ENCODE results near the gene IGSF21. TPM values are rescaled to one million over a fixed set of nuclear protein-coding genes. Genes with fewer than 3 reads are reported as not detected.

IGSF21 gene
- total RNA-seq, 2 donors from 2014 or later: 0.37 to 0.40 TPM

DNA sequence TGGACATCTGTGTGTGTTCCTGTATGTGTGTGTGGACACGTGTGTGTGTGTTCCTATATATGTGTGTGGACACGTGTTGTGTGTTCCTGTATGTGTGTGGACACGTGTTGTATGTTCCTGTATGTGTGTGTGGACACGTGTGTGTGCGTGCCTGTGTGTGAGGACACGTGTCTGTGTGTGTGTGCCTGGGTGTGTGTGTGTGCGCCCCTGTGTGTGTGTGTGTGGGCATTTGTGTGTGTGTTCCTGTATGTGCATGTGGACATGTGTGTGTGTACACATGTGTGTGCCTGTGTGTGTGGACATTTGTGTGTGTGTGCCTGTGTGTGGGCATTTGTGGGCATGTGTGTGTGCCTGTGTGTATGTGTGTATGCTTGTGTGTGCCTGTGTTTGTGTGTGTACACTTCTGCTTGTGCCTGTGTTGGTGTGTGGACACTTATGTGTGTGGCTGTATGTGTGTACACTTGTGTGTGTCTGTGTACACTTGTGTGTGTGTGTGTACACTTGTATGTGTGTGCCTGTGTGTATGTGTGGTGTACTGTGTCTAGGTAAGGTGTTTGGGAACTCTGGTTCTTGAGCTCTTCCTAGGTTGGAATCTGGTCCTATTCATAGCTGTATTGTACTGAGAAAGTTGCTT, 3.7 kb upstream of the IGSF21 start:
- TF ChIP-seq CTCF (IDR thresholded peaks at IDR 0.05): no peak
- no peak overlapping the region for H3K9ac ChIP-seq (ENCODE audit: low read depth in 2 of 2, low read length in 2 of 2)
- H3K27me3 ChIP-seq: peaks cover 21% of the 10 kb centered on the region
- no peak overlapping the region for H3K4me3 ChIP-seq
- H3K9me3 ChIP-seq: no peaks in the 10 kb centered on the region
- no peaks in the 10 kb centered on the region for H3K4me1 ChIP-seq
- no peak for DNase-seq
- intact Hi-C loops (cut with DNase I): loop anchor here (5.0 kb wide), 2 partner anchors 122 to 182 kb away; no protein-coding TSS in a partner anchor
- H3K36me3 ChIP-seq: no peaks in the 10 kb centered on the region
- no peak overlapping the region for H3K27ac ChIP-seq

GRCh38 chr1:18104546-18105100, 3.0 kb upstream of the IGSF21 start:
- Histone ChIP-seq H3K27ac (no peak overlapping the region), H3K4me3 (no peak overlapping the region), H3K36me3 (no peaks in the 10 kb centered on the region), H3K9ac (ENCODE audit: low read depth in 2 of 2, low read length in 2 of 2) (no peak overlapping the region), H3K4me1 (no peaks in the 10 kb centered on the region), H3K27me3 (peaks cover 28% of the 10 kb centered on the region), H3K9me3 (no peaks in the 10 kb centered on the region)
- intact Hi-C loops (cut with DNase I): loop anchor here (5.0 kb wide), 2 partner anchors 122 to 182 kb away; no protein-coding TSS in a partner anchor
- no peak for DNase-seq
- TF ChIP-seq CTCF (IDR thresholded peaks at IDR 0.05): no peak

DNA sequence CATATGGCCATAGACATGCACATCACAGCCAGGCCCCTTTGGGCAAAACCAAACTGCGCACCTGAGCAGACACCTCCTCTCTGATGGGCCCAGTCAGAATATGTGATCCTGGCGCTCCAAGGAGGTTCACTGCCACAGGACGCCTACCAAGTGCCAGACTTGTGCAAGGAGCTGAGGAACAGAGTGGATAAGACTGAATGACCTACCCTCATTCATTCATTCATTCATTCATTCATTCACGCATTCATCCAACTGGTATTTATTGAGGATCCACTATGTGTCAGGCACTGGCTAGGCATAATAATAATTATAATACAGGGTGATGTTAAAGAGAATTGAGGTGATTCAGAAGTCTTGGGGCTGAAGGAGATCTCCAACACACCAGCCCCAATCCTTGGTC, 2.4 kb upstream of the IGSF21 start:
- Histone ChIP-seq H3K9me3 (no peaks in the 10 kb centered on the region), H3K27me3 (peaks cover 34% of the 10 kb centered on the region), H3K4me1 (peaks cover under 1% of the 10 kb centered on the region), H3K4me3 (no peak overlapping the region), H3K9ac (ENCODE audit: low read depth in 2 of 2, low read length in 2 of 2) (no peak overlapping the region), H3K36me3 (no peaks in the 10 kb centered on the region), H3K27ac (no peak overlapping the region)
- DNase-seq: no peak
- no peak for TF ChIP-seq CTCF (IDR thresholded peaks at IDR 0.05)
- intact Hi-C loops (cut with DNase I): no loop called here

GRCh38 chr1:18108299-18109057, 880 bp downstream of the IGSF21 start:
- intact Hi-C loops (cut with DNase I): no loop called here
- H3K27me3 ChIP-seq: peaks cover 53% of the 10 kb centered on the region
- TF ChIP-seq CTCF (IDR thresholded peaks at IDR 0.05): no peak
- peaks cover 9% of the 10 kb centered on the region for H3K4me1 ChIP-seq
- no peak overlapping the region for H3K4me3 ChIP-seq
- no peak overlapping the region for H3K27ac ChIP-seq
- H3K9me3 ChIP-seq: no peaks in the 10 kb centered on the region
- H3K9ac ChIP-seq (ENCODE audit: low read depth in 2 of 2, low read length in 2 of 2): no peak overlapping the region
- no peaks in the 10 kb centered on the region for H3K36me3 ChIP-seq
- DNase-seq: no peak

- Histone ChIP-seq H3K9me3 (no peaks in the 10 kb centered on the region), H3K4me3 (no peak overlapping the region), H3K4me1 (peaks cover 9% of the 10 kb centered on the region), H3K27me3 (peaks cover 53% of the 10 kb centered on the region), H3K36me3 (no peaks in the 10 kb centered on the region), H3K9ac (ENCODE audit: low read depth in 2 of 2, low read length in 2 of 2) (no peak overlapping the region), H3K27ac (no peak overlapping the region)
- peak; percentile 21 for DNase-seq
- intact Hi-C loops (cut with DNase I): no loop called here
- TF ChIP-seq CTCF (IDR thresholded peaks at IDR 0.05): no peak
Measured at GRCh38 chr1:18109058-18109755, 1.6 kb downstream of the IGSF21 start.
